Raji (cell line): ENCODE measurements around the gene SYT8.

Source experiments
- POLR2A ChIP-seq: IDR thresholded peaks from 2 replicates; pipeline ENCODE4 v1.6.1; 2011; ENCODE audit warnings: low read depth, low read length, control low read depth; ENCODE audit not compliant: insufficient read depth

The SYT8 gene

DNA sequence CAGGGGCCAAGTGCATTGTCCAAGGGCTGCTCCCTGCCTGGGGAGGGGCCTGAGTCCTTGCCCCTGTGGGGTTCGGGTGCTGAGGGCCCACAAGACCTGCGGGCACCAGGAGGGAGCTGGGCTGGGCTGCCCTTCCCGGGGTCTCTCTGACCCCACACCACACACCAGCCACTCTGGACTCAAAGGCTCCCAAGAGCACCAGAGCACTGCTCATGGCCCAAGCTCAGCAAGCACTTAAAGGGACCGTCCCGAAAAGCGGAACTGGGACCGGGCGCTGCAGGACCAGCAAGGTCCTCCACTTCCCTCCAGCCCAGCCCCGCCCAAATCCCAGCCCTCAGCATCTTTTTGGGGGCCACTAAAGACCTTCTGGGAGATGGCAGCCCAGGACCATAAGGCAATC, 23.4 kb downstream of the SYT8 start:
- TF ChIP-seq POLR2A: no peak

DNA sequence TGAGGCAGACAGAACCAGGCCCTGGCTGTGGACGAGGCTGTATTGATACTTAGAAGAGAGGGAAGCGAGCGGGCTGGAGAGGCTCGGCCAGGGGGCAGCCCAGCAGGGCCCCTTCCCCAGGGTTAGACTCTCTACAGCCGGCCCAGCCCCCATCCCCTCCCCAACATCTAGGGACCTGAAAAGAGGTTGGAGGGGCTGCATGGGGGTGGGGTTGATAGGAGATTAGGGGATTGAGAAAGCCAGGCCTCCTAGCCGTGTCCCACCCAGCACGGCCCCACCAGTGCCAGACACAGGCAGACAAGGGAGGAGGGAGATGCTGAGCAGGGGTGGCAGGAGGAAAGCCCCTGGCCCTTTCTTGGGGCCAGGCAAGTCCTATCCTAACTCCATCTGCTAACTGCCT, 23.8 kb downstream of the SYT8 start:
- no peak for TF ChIP-seq POLR2A

DNA sequence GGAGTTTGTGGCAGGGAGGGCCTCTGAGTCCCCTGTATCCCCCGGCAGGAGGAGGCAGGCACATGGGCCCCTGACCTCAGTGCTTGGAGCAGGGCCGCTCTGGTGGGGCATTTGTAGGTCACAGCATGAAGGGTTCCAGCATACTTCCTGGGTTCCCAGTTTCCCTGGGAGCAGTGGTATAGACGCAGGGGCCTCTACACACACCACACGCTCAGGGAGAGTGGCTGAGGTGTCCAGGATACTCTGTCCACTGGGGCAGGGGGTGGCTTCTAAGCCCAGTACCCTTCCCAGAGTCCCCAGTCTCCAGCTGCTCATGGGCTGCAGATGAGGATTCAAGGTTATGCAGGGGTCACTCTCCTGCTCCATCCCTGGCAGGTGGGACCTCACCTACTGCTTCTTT, 24.2 kb downstream of the SYT8 start:
- no peak for TF ChIP-seq POLR2A

DNA sequence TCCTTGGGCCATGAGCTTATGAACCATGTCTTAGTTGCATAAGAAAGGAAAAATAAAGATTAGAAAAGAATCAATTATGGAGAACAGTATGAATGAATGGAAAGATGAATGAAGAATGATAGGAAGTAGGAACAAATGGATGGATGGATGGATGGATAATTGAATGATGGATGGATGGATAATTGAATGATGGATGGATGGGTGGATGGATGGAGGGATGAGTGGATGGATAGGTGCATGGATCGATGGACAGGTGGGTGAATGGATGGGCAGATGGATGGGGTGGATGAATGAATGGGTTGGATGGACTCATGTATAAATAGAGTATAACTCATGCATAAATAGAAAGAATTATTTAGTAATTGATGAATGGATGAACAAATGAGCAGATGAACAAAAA, 25.3 kb downstream of the SYT8 start:
- TF ChIP-seq POLR2A: no peak

DNA sequence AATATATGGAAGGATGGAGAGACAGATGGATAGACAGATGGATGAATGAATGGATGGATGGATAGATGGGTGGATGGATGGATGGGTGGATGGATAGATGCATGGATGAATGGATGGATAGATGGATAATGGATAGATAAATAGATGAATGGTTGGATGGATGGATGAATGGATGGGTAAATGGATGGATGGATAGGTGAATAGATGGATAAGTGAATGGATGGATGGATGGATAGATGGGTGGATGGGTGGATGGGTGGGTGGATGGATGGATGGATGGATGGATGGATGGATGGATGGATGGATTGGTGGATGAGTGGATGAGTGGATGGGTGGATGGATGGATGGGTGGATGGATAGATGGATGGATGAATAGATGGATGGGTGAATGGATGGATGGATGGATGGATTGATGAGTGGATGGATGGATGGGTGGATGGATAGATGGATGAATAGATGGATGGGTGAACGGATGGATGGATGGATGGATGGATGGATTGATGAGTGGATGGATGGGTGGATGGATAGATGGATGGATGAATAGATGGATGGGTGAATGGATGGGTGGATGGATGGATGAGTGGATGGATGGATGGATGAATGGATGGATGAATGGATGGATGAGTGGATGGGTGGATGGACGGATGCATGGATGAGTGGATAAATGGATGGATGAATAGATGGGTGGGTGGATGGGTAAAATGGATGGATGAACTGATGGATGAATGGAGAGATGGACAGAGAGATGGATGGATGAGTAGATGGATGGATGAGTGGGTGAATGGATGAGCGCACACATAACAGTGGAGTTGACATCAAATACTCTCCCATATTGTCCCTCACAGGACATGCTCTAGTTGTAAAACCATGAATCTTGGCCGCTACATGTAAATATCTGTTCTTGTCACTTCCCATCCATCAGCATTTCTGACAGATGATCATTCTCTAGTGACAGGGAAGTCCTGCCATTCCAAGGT, 26.9 kb downstream of the SYT8 start:
- no peak for TF ChIP-seq POLR2A

DNA sequence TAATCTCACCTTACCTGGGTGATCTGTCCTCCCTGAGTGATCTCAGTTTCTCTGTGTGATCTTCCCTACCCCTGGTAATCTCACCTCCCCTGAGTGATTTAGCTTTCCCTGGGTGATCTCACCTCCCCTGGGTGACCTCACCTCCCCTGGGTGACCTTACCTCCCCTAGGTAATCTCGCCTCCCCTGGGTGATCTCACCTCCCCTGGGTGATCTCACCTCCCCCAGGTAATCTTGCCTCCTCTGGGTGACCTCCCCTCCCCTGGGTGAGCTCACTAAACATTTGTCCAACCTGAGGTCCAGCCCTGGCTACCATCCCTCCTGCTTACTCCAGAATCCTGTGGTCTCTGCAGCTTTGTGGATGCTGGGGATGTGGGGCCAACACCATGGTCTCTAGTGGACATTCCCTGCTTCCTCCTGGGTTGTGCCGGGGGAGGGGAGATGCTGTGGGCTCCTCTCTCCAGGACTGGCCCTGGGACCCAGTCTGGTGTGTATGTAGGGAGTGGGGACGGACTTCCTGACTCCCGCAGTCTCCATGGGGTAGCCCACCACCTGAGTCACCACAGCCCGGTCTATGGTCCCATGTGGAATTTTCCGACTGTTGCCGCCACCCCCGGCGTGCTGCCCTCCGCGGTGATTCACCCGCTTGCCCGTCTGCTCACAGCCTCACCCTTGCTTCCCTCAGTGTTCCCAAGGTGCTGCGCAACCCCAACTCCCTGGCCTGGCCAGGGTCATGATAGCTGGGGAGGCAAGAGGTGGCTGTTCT, 28.0 kb downstream of the SYT8 start:
- TF ChIP-seq POLR2A: no peak

DNA sequence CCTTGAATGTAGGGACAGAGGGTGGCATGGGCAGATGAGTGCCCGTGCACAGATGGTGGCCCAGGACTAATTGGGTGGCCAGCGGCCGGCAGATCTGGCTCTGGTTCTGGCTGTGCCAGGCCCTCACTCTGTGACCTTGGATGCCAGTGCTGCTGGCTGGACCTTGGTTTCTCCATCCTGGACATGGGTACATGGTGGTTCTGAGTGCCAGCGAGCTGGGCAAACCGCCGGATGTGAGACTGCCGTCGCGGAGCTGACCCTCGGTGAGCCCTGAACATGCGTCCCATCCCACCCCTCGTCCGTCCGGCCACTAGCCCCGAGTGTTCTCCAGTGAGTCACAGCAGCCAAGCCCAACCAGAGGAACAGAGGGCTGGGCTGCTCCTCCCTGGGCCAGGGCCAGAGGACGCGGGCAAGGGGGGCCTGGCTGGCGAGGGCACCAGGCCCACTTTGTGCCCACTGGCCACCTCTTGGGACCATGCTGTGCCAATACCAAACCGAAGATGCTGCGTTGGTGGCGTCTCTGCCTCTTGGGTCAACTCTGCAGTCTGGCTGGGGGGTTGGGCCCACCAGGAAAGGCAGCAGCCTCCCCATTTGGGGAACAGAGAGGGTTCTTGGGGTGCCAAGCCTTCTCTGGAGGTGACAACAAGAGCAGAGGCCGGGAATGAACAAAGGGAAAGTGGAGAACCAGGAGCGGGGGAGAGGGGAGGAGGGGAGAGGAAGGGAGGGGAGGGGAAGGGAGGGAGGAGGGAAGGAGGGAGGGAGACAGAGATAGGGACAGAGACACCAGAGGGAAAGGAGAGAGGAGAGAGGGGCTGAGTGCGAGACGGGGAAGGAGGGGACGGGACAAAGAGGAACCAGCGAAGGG, 28.8 kb downstream of the SYT8 start:
- TF ChIP-seq POLR2A: no peak

DNA sequence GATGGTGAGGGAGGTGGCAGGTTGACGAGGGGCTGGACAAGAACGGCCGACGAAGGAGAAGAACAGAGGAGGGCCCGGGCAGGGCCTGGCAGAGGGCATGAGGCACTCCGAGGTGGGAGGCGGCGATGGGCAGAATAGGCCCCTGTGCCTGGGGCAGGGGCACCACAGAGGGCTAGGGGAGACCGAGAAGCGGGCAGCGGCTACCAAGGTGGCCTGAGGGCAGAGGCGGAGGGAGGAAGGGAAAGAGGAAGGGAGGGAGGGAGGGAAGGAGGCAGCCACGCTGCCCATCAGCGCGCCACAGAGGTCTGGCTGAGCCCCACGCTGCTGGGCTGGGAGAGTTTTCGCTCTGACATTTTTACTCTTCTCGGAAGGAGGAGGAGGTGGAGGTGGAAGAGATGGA, 29.4 kb downstream of the SYT8 start:
- TF ChIP-seq POLR2A: no peak

DNA sequence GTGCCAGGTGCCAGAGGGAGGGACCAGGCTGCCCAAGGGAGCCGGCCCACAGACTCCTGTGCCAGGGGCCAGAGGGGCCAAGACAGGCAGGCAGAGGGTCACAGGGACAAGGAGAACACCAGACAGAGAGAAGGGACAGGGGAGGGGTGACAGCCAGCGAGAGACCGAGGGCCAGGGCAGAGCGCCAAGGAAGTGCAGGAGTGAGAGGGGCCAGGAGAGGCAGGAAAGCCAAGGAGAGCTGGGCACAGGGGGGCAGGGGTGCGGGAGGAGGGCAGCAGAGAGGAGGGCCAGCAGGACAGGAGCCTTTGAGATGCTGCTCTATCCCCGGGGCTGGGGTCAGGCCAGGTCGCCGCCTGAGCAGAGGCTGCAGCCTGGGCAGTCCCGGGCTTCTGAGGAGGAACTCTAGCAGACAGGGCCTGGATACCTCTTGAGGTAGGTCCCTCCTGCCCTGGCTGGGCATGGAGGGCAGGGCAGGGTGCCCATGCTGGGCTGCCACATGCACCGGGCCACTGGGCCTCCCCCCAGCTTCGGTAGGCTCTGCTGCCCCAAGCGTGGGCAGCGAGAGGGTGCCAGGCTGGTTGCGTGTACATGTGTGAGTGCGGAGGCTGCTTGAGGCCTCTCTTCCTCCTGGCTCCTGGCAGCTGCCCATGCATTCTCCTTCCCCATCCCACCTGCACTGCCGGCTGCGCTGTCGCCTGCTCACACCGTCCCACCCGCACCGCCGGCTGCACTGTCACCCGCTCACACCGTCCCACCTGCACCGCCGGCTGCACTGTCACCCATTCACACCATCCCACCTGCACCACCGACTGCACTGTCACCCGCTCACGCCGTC, 30.3 kb downstream of the SYT8 start:
- TF ChIP-seq POLR2A: no peak

DNA sequence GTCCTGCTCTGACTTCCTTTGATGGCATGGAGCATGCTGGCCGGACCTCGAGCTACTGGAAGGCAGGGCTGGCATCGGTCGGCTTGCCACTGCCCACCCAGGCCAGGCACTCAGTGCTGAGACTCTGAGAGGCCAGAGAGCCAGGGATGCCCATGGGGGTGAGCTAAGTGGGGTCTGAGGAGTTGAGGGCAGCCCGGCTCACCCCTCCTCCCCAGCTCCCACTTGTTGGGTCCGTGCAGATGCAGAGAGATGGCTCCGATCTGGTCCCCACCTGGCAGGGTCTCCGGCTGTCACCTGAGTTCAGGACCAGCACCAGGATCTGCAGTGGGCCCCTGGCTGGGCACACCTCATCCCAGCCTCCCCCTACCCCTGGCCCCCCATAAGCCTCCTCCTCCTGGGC, 31.4 kb downstream of the SYT8 start:
- TF ChIP-seq POLR2A: no peak

DNA sequence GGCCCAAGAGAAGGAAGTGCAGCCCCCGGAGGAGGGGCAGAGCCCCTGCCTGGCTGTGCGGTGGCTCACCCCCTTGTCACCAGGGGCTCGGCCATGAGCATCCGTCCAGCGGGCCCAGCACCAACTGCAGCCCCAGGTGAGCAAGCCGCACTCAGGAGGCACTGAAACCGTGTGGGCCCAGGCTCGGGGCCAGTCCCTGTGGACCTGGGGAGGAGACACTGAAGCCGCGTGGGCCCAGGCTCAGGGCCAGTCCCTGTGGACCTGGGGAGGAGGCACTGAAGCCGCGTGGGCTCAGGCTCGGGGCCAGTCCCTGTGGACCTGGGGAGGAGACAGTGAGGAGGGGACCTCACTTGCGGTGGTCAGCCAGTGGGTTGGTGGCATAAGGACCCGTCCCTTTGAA, 32.0 kb downstream of the SYT8 start:
- no peak for TF ChIP-seq POLR2A

DNA sequence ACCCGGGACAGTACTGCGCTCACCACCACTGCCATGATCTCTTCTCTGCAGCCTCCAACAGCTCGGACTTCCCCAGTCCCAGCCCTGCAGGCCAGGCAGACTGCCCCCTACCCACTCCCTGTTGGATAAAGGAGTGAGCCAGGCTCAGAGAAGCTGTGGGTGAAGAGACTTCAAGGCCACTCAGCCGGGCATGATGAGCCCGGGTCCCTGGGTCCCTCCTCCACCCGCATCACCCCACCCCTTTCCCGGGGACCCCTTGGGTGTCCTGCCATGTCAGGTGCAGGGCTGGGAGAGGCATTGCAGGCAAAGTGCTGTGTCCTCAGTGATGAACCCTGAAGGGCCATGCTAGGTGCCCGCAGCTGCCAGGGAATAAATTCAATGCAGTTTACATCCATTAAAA, 32.6 kb downstream of the SYT8 start:
- TF ChIP-seq POLR2A: no peak

DNA sequence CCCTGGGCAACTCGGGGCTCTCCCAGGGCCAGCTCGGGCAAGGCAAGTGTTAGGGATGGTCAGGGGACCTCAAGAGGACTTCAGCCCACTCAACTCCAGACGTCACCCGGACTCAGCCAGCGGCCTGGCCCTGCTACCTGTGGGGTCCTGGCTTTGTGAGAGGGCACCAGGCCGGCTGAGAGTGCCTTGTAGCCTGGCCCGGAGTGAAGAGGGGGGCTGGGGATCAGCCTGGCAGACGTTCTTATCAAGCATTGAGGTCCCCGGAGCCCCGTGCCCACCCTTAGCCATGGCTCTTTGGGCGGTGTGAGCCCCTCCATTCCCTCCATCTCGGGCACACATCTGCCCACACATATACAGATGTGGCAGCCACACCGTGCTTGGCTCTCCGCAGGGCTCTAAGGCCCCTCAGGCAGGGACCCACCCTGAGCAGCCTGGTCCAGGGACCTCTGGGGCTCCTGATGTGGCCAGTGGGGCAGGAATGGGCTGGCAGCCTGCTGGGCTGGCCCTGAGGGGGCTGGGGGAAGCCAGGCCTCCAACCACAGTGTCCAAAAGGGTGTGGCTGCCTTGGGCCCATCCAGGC, 33.4 kb downstream of the SYT8 start:
- TF ChIP-seq POLR2A: no peak
